Suprapubic skin (tissue), 4 donors: ENCODE data around the gene RGS6. TPM values are rescaled to one million over a fixed set of nuclear protein-coding genes. Genes with fewer than 3 reads are reported as not detected.

Source experiments
- DNase-seq, 2 donors: peaks; one replicate each; pipeline ENCODE4 v3.0.0-alpha.2; 2019; ENCODE audit warnings: low spot score in 2 of 2
- H3K27ac ChIP-seq: fragments of 200-600 bp; sonication (generic); one replicate; pipeline ENCODE4 v1.5.1; 2019
- H3K27me3 ChIP-seq: fragments of 200-600 bp; sonication (generic); one replicate; pipeline ENCODE4 v1.5.1; 2019
- H3K36me3 ChIP-seq: fragments of 200-600 bp; sonication (generic); one replicate; pipeline ENCODE4 v1.5.1; 2019
- H3K4me1 ChIP-seq: fragments of 200-600 bp; sonication (generic); one replicate; pipeline ENCODE4 v1.5.1; 2019
- H3K4me3 ChIP-seq: fragments of 200-600 bp; sonication (generic); one replicate; pipeline ENCODE4 v1.5.1; 2019; ENCODE audit warnings: mild to moderate bottlenecking
- H3K9me3 ChIP-seq: fragments of 200-600 bp; sonication (generic); one replicate; pipeline ENCODE4 v1.5.1; 2019
- EP300 ChIP-seq: sonication (generic); formaldehyde crosslinking; IDR thresholded peaks from one replicate; pipeline ENCODE4 v1.6.1; 2017; ENCODE audit warnings: antibody characterized with exemption
- POLR2A ChIP-seq, 2 donors: fragments of 450-650 bp; IDR thresholded peaks; one replicate each; pipeline ENCODE4 v1.6.1; 2017; ENCODE audit warnings: antibody characterized with exemption in 2 of 2, mild to moderate bottlenecking in 2 of 2, moderate library complexity in 2 of 2
- POLR2AphosphoS5 ChIP-seq, 3 donors: sonication (generic); formaldehyde crosslinking; IDR thresholded peaks; one replicate each; pipeline ENCODE4 v1.6.1; 2017; ENCODE audit warnings: antibody characterized with exemption in 3 of 3
- WGBS: methylation state at CpG from one replicate; pipeline ENCODE4 v1.1.5; 2018; 5-methylcytosine and 5-hydroxymethylcytosine counted together
- total RNA-seq, 4 donors: library from RNA; depleted of rRNA; stranded (reverse); fragments of >200 nt; gene quantifications; one replicate each; pipeline ENCODE4 v1.1.0, GENCODE V29; 2016
- TF ChIP-seq, protein P1 (sequence below), 2 donors: fragments of 200-600 bp in 1 of 2; fragments of 450-650 bp in 1 of 2; sonication (generic) in 1 of 2; IDR thresholded peaks; one replicate each; pipeline ENCODE4 v1.5.1; 2016 to 2019; ENCODE audit warnings: antibody characterized with exemption in 2 of 2, mild to moderate bottlenecking in 1 of 2, moderate library complexity in 1 of 2

Gene RGS6
- total RNA-seq, 4 donors from 2014 or later = 0.08 to 4.4 (median 1.0) TPM

DNA sequence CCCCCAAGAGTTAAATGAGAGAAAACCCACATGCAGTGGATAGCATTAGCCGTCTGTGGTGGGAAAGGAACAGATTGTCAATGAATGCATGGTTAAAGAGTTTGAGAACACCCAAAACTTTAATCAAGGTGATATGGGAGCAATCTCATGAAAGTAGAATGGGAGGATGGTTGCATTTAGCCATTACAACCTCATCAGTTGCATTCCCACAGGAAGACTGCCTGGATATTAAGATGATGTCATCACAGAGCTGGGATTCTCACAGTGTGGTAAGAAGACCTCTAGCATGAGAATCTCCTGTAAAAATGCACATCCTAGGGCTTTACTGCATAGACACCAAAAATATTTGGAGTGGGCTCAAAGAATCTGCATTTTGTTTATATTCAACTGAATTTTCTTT lies 284.9 kb downstream of the RGS6 start:
- no peaks in the 10 kb centered on the region for H3K27me3 ChIP-seq
- H3K4me1 ChIP-seq = no peaks in the 10 kb centered on the region
- no peak for DNase-seq
- WGBS = 91% methylated on average over 1 of the region's 1 CpG
- H3K4me3 ChIP-seq = no peak overlapping the region
- H3K27ac ChIP-seq = no peak overlapping the region
- no peaks in the 10 kb centered on the region for H3K9me3 ChIP-seq
- no peaks in the 10 kb centered on the region for H3K36me3 ChIP-seq
- TF ChIP-seq, protein P1, sequence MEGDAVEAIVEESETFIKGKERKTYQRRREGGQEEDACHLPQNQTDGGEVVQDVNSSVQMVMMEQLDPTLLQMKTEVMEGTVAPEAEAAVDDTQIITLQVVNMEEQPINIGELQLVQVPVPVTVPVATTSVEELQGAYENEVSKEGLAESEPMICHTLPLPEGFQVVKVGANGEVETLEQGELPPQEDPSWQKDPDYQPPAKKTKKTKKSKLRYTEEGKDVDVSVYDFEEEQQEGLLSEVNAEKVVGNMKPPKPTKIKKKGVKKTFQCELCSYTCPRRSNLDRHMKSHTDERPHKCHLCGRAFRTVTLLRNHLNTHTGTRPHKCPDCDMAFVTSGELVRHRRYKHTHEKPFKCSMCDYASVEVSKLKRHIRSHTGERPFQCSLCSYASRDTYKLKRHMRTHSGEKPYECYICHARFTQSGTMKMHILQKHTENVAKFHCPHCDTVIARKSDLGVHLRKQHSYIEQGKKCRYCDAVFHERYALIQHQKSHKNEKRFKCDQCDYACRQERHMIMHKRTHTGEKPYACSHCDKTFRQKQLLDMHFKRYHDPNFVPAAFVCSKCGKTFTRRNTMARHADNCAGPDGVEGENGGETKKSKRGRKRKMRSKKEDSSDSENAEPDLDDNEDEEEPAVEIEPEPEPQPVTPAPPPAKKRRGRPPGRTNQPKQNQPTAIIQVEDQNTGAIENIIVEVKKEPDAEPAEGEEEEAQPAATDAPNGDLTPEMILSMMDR (IDR thresholded peaks at IDR 0.05) = no peak
- TF ChIP-seq POLR2AphosphoS5 (IDR thresholded peaks at IDR 0.05) (no peak), POLR2A (IDR thresholded peaks at IDR 0.05) (no peak), EP300 (no peak)

- no peaks in the 10 kb centered on the region for H3K36me3 ChIP-seq
- no peak overlapping the region for H3K4me3 ChIP-seq
- H3K9me3 ChIP-seq = no peaks in the 10 kb centered on the region
- WGBS = 63% methylated on average over 1 of the region's 1 CpG
- no peaks in the 10 kb centered on the region for H3K27me3 ChIP-seq
- no peak overlapping the region for H3K27ac ChIP-seq
- DNase-seq = no peak
- no peaks in the 10 kb centered on the region for H3K4me1 ChIP-seq
- TF ChIP-seq POLR2AphosphoS5 (IDR thresholded peaks at IDR 0.05) (no peak), POLR2A (IDR thresholded peaks at IDR 0.05) (no peak), EP300 (no peak)
- TF ChIP-seq, protein P1 (IDR thresholded peaks at IDR 0.05) = no peak
Measured at GRCh38 chr14:72222046-72222445, 289.8 kb downstream of the RGS6 start.

GRCh38 chr14:72236629-72237028 lies 304.4 kb downstream of the RGS6 start:
- Histone ChIP-seq H3K27ac (no peak overlapping the region), H3K27me3 (no peaks in the 10 kb centered on the region), H3K4me1 (no peaks in the 10 kb centered on the region), H3K4me3 (no peak overlapping the region), H3K36me3 (no peaks in the 10 kb centered on the region), H3K9me3 (no peaks in the 10 kb centered on the region)
- WGBS = 80% methylated on average over 22 of the region's 22 CpGs
- no peak for DNase-seq
- TF ChIP-seq POLR2A (IDR thresholded peaks at IDR 0.05) (no peak), EP300 (no peak), POLR2AphosphoS5 (IDR thresholded peaks at IDR 0.05) (no peak)
- TF ChIP-seq, protein P1 (IDR thresholded peaks at IDR 0.05) = no peak

GRCh38 chr14:72237722-72238666 lies 305.8 kb downstream of the RGS6 start:
- TF ChIP-seq POLR2AphosphoS5 (IDR thresholded peaks at IDR 0.05) (no peak), POLR2A (IDR thresholded peaks at IDR 0.05) (no peak), EP300 (no peak)
- TF ChIP-seq, protein P1 (IDR thresholded peaks at IDR 0.05) = no peak
- H3K27me3 ChIP-seq = no peaks in the 10 kb centered on the region
- H3K36me3 ChIP-seq = no peaks in the 10 kb centered on the region
- no peak overlapping the region for H3K4me3 ChIP-seq
- H3K9me3 ChIP-seq = no peaks in the 10 kb centered on the region
- no peak for DNase-seq
- H3K4me1 ChIP-seq = no peaks in the 10 kb centered on the region
- no peak overlapping the region for H3K27ac ChIP-seq
- WGBS = 74% methylated on average over 14 of the region's 14 CpGs
